Measurements from ENCODE around the gene FAF1.
"Not testable (repeated sequence)": the region's sequence is repeated elsewhere in the genome, so short reads cannot be mapped to it uniquely, and the experiment has no call there.

The FAF1 gene

DNA sequence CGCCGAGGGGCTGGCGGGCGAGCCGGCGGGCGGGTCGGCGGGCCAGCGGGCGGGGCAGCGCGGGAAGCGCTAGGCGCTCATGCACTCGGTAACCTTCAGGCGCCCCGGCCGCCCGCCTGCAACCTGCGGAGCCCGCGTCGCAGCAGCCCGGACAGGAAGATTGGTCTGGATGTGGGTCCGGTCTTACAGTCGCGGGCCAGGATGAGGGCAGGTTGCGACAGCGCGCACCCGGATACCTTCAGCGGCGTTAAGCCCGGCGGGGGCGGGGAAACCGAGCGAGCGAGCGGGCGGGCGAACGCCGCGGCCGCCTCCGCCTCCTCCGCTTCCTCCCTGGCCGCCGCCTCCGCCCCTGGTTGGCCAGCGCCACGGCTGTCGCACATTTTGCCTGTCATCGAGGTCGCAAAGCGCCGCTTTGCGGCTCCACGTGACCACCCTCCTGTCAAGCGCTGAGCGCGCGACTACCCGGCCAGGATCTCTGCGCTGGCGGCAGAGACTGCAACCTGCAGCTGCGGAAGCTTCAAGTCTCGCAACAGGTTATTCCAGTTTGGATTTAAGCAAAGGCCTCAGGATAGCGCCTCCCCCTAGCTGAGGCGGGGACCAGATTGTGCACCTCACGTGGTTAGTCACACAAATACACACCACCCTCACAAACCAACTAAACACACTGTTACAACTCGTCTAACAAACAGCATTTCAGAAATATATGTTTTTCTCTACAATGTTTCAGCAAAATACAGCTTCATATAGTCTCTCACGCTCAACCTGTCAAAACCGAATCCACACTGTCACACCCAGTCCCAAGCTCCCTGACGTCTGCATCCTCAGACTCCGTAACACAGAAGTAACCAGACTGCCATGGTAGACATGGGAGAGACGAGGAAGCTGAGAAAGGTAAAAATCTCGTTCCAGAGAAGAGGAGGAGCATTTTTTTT lies at the start of gene FAF1:
Gene FAF1 (minus strand): TSS at position 355 of the 932 bp plus-strand sequence. CDS start 456 bp downstream, outside the sequence.
- TF ChIP-seq, protein P1, sequence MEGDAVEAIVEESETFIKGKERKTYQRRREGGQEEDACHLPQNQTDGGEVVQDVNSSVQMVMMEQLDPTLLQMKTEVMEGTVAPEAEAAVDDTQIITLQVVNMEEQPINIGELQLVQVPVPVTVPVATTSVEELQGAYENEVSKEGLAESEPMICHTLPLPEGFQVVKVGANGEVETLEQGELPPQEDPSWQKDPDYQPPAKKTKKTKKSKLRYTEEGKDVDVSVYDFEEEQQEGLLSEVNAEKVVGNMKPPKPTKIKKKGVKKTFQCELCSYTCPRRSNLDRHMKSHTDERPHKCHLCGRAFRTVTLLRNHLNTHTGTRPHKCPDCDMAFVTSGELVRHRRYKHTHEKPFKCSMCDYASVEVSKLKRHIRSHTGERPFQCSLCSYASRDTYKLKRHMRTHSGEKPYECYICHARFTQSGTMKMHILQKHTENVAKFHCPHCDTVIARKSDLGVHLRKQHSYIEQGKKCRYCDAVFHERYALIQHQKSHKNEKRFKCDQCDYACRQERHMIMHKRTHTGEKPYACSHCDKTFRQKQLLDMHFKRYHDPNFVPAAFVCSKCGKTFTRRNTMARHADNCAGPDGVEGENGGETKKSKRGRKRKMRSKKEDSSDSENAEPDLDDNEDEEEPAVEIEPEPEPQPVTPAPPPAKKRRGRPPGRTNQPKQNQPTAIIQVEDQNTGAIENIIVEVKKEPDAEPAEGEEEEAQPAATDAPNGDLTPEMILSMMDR (IDR thresholded peaks at IDR 0.05; ENCODE audit: control insufficient read depth, insufficient read depth, low read depth, low read length, missing control alignments): no peak
- DNase-seq (ENCODE audit: low read depth): peak; percentile 74
- peak within 1 kb of the TSS; percentile 95 for H3K4me3 ChIP-seq (ENCODE audit: control insufficient read depth, low read depth, low read length)

DNA sequence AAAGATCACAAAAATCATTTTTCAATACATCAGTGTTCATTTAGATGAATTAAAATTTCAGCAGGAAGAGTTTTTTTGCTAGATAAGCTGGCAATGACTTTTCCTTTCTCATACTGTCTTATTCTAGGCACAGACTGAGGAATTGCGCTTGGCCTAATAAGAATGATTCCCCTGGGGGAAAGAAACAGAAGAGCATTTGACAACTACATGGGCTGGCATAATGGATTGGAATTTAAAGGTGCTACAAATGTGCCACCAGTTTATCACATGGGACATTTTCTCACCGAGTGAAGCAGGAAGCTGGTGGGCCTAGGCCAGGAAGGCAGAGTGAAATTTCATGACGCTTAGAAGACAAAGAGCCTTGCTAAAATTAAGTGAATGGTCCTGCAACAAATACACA lies 49.3 kb upstream of the FAF1 start:
- TF ChIP-seq, protein P1 (IDR thresholded peaks at IDR 0.05; ENCODE audit: control insufficient read depth, insufficient read depth, low read depth, low read length, missing control alignments): no peak
- no peak for DNase-seq (ENCODE audit: low read depth)
- no peak overlapping the region for H3K4me3 ChIP-seq (ENCODE audit: control insufficient read depth, low read depth, low read length)

DNA sequence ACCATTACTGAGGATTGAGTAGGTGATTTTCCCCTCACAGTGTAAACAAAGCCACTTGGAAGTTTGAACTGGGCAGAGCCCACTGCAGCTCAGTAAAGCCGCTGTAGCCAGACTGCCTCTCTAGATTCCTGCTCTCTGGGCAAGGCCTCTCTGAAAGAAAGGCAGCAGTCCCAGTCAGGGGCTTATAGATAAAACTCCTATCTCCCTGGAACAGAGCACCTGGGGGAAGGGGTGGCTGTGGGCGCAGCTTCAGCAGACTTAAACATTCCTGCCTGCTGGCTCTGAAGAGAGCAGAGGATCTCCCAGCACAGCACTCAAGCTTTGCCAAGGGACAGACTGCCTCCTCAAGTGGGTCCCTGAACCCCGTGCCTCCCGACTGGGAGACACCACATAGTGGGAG lies 45.5 kb upstream of the FAF1 start:
- H3K4me3 ChIP-seq (ENCODE audit: control insufficient read depth, low read depth, low read length); DNase-seq (ENCODE audit: low read depth): not testable (repeated sequence)

DNA sequence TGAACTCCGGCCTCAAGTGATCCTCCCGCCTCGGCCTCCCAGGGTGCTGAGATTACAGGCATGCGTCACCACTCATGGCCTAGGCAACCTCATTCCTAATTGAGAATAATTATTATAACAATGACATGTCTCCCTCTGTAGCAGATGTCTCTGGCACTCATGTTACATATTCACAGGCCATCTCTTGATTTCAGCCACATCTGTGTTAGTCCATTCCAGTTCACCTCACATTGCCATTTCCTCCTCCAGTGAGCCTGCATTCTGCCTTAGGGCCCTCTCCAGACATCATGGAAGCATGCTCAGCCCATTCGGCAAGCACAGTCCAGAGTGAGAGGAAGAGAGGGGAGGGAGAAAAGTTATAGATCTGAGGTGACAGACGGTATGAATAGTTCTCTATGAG lies 42.4 kb upstream of the FAF1 start:
- TF ChIP-seq, protein P1 (IDR thresholded peaks at IDR 0.05; ENCODE audit: control insufficient read depth, insufficient read depth, low read depth, low read length, missing control alignments): no peak

DNA sequence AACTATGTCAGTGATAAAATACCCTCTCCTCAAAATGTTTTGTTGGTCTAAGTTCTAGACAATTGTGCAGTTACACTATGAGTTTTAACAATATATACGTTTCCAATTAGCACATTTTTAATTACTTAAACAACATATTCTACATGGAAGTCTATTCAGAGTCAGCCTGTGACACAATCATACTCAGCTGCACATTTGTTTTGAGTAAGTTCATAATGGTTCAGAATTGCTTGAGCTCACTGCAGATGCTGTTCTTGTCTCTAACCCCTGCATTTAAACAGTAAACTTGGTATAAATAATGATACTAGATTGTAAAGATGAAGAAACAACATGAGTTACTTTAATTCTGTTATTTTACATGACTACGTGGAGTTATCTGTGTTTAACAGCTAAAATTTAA lies 40.6 kb upstream of the FAF1 start:
- no peak for DNase-seq (ENCODE audit: low read depth)
- no peak overlapping the region for H3K4me3 ChIP-seq (ENCODE audit: control insufficient read depth, low read depth, low read length)
- TF ChIP-seq, protein P1 (IDR thresholded peaks at IDR 0.05; ENCODE audit: control insufficient read depth, insufficient read depth, low read depth, low read length, missing control alignments): no peak

More for the DNA sequence above, 42.4 kb upstream of the FAF1 start:
- no peak for DNase-seq (ENCODE audit: low read depth)
- H3K4me3 ChIP-seq (ENCODE audit: control insufficient read depth, low read depth, low read length): no peak overlapping the region

DNA sequence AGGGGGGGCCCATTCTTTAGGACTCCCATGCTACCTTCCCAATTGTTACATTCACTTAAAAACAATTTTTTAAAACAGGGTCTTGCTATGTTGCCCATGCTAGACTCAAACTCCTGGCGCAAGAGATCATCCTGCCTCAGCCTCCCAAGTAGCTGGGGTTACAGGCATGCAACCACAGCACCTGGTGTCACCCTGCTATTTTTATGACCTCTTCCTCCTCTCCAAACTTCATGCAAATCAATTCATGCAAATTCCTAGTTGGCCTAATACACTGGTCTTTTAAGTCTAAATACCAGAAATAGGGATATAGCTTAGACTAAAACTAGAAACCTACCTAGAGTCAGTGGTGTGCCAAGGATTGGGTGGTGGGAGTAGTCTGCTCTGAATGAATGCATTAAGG lies 40.1 kb upstream of the FAF1 start:
- no peak for DNase-seq (ENCODE audit: low read depth)
- TF ChIP-seq, protein P1 (IDR thresholded peaks at IDR 0.05; ENCODE audit: control insufficient read depth, insufficient read depth, low read depth, low read length, missing control alignments): no peak
- H3K4me3 ChIP-seq (ENCODE audit: control insufficient read depth, low read depth, low read length): no peak overlapping the region

DNA sequence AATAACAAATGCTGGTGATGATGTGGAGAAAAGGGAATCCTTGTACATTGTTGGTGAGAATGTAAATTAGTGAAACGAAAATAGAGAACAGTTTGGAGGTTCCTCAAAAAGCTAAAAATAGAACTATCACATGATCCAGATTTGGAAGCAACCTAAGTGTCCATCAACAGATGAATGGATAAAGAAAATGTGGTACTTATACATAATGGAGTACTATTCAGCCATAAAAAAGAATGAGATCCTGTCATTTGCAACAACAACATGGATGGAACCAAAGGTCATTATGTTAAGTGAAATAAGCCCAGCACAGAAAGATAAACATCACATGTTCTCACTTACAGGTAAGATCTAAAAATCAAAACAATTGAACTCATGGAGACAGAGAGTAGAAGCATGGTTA lies 39.3 kb upstream of the FAF1 start:
- not testable (repeated sequence) for H3K4me3 ChIP-seq (ENCODE audit: control insufficient read depth, low read depth, low read length); DNase-seq (ENCODE audit: low read depth)

Data from AG09309 (cell line).